Naive B cell (primary cell): ENCODE measurements around the gene KIF14. TPM values are rescaled to one million over a fixed set of nuclear protein-coding genes. Genes with fewer than 3 reads are reported as not detected.
"Not testable (repeated sequence)": the region's sequence is repeated elsewhere in the genome, so short reads cannot be mapped to it uniquely, and the experiment has no call there.

Experiments
- ATAC-seq, 2 donors: fragments of 150-1000 bp; cut with Tn5 transposase; 2 replicates each; pipeline ENCODE4 v1.10.0; 2021; ENCODE audit warnings: low read depth in 2 of 2, mild to moderate bottlenecking in 2 of 2, moderate library complexity in 2 of 2
- DNase-seq: peaks from one replicate; pipeline ENCODE4 v3.0.0; 2022
- H3K27ac Mint-ChIP-seq, 6 donors: one replicate each; pipeline ENCODE4 v1.8.0; 2020 to 2022; ENCODE audit warnings: mild to moderate bottlenecking in 6 of 6, mixed read lengths in 6 of 6, moderate library complexity in 5 of 6, inconsistent platforms in 2 of 6
- H3K27me3 Mint-ChIP-seq, 3 donors: one replicate each; pipeline ENCODE4 v1.8.0; 2021 to 2022; ENCODE audit warnings: mixed read lengths in 3 of 3, mild to moderate bottlenecking in 1 of 3
- H3K36me3 Mint-ChIP-seq, 2 donors: one replicate each; pipeline ENCODE4 v1.8.0; 2020 to 2022; ENCODE audit warnings: mixed read lengths in 2 of 2, inconsistent platforms in 1 of 2, mild to moderate bottlenecking in 1 of 2
- H3K4me1 Mint-ChIP-seq, 3 donors: one replicate each; pipeline ENCODE4 v1.8.0; 2020 to 2022; ENCODE audit warnings: mixed read lengths in 3 of 3, inconsistent platforms in 1 of 3, mild to moderate bottlenecking in 1 of 3, moderate library complexity in 1 of 3
- H3K4me3 Mint-ChIP-seq, 8 donors: one replicate each; pipeline ENCODE4 v1.8.0; 2020 to 2022; ENCODE audit warnings: mild to moderate bottlenecking in 8 of 8, mixed read lengths in 8 of 8, moderate library complexity in 8 of 8, inconsistent platforms in 2 of 8
- H3K9me3 Mint-ChIP-seq, 7 donors: one replicate each; pipeline ENCODE4 v1.8.0; 2020 to 2022; ENCODE audit warnings: mixed read lengths in 7 of 7, mild to moderate bottlenecking in 5 of 7, inconsistent platforms in 2 of 7, moderate library complexity in 1 of 7
- polyA plus RNA-seq, 6 donors: library from polyadenylated mRNA; unstranded; fragments of 300-500 nt; fragmentation: Illumina TruSeq; gene quantifications; one replicate each; pipeline ENCODE4 v1.2.3, GENCODE V29; 2021; ENCODE audit warnings: low read depth in 6 of 6

Gene KIF14
- polyA plus RNA-seq, 6 donors from 2014 or later = not detected

DNA sequence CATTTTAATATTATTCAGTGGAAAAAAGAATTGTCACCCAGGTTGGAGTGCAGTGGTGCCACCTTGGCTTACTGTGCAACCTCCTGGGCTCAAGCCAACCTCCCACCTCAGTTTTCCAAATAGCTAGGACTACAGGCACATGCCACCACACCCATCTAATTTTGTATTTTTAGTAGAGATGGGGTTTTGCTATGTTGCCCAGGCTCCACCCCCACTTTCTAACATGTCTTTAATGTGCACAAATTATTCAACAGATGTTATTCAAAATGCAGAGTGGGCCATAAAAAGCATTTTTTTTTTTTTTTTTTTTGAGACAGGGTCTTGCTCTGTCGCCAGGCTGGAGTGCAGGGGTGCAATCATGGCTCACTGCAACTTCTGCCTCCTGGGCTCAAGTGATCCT is 31.8 kb upstream of the KIF14 start:
- H3K36me3 Mint-ChIP-seq = peaks cover 24 to 32% of the 10 kb centered on the region in 2 donors
- DNase-seq = no peak
- no peak for ATAC-seq
- no peaks in the 10 kb centered on the region for H3K9me3 Mint-ChIP-seq
- peak overlapping the region in 3 of 6 donors; percentile 1 to 96 (median 52) for H3K27ac Mint-ChIP-seq
- peaks cover 24 to 28% (median 27%) of the 10 kb centered on the region in 3 donors for H3K4me1 Mint-ChIP-seq
- no peak overlapping the region for H3K4me3 Mint-ChIP-seq
- H3K27me3 Mint-ChIP-seq = no peaks in the 10 kb centered on the region

DNA sequence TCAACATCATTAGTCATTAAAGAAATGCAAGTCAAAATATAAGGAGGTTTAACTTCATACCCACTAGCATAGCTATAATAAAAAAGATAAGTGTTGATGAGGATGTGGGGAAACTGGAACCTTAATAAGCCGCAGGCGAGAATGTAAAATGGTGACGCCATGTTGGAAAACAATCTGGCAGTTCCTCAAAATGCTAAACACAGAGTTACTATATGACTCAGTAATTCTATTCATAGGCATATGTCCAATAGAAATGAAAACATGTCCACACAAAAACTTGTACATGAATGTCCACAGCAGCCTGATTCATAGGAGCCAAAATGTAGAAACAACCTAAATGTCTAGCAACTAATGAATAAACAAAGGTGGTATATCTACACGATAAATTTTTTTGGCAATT is 26.0 kb upstream of the KIF14 start:
- Mint-ChIP-seq H3K36me3 (peaks cover 9 to 18% of the 10 kb centered on the region in 2 donors), H3K27ac (no peak overlapping the region), H3K4me3 (no peak overlapping the region), H3K4me1 (peaks cover 0 to 3% (median 0%) of the 10 kb centered on the region in 3 donors), H3K27me3 (no peaks in the 10 kb centered on the region), H3K9me3 (no peaks in the 10 kb centered on the region)
- DNase-seq (no peak), ATAC-seq (no peak)

DNA sequence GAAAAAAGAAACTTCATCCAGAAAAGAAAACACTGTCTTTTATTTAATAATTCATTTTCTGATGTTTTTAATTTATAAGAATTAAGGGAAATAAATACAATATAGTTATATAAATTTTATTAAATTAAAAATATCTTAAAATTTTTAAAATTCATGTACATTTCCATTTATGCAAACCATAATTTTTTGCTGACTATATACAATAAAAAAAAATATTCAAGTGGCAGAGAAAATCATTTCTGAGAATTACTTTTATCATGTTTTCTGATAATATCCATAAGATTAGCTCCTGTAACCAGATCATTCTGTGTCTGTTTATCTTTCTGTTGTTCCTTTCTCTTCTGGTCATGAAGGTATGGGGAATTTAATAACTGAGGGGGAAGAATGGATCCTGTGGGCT is 23.5 kb upstream of the KIF14 start:
- Mint-ChIP-seq H3K4me1 (peaks cover 0 to 4% (median 3%) of the 10 kb centered on the region in 3 donors), H3K27ac (peak overlapping the region in 1 of 6 donors; percentile 16), H3K9me3 (no peaks in the 10 kb centered on the region), H3K36me3 (peaks cover 9 to 18% of the 10 kb centered on the region in 2 donors), H3K27me3 (no peaks in the 10 kb centered on the region), H3K4me3 (no peak overlapping the region)
- DNase-seq (no peak), ATAC-seq (no peak)

- ATAC-seq (no peak), DNase-seq (no peak)
- H3K27ac Mint-ChIP-seq = no peak overlapping the region
- H3K4me1 Mint-ChIP-seq = peaks cover 0 to 4% (median 3%) of the 10 kb centered on the region in 3 donors
- H3K27me3 Mint-ChIP-seq = no peaks in the 10 kb centered on the region
- peaks cover 9 to 14% of the 10 kb centered on the region in 2 donors for H3K36me3 Mint-ChIP-seq
- H3K9me3 Mint-ChIP-seq = no peaks in the 10 kb centered on the region
- H3K4me3 Mint-ChIP-seq = no peak overlapping the region
Measured at GRCh38 chr1:200642481-200642880, 21.9 kb upstream of the KIF14 start.

DNA sequence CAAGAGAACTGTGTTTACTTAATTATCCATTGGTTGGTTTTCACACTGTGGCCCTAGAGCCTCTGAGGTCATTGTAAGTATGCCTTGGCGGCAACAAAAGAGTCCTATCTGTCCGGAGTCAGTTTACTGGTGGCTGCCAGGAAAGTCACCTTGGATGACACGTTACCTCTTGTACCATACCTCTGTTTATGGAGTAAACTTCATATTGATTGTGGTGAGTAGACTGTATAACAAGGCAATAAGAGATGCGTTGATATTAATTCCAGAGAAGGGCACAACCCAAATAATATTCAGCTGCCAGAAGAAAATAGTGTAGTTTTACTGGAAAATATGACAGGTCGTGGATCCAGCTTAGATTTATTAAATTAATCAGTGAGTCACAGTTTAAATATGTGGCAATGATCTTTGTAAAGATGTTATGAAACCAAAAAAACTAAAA is 20.4 kb upstream of the KIF14 start:
- Mint-ChIP-seq H3K4me1 (peaks cover 0 to 4% (median 0%) of the 10 kb centered on the region in 3 donors), H3K36me3 (peaks cover 0 to 4% of the 10 kb centered on the region in 2 donors), H3K27me3 (no peaks in the 10 kb centered on the region), H3K9me3 (no peaks in the 10 kb centered on the region), H3K4me3 (no peak overlapping the region), H3K27ac (no peak overlapping the region)
- ATAC-seq = no peak
- DNase-seq = no peak

GRCh38 chr1:200640373-200640962 is 19.9 kb upstream of the KIF14 start:
- no peak overlapping the region for H3K4me3 Mint-ChIP-seq
- no peaks in the 10 kb centered on the region for H3K27me3 Mint-ChIP-seq
- no peak for ATAC-seq
- peaks cover 0 to 4% (median 0%) of the 10 kb centered on the region in 3 donors for H3K4me1 Mint-ChIP-seq
- no peak for DNase-seq
- H3K36me3 Mint-ChIP-seq = peaks cover 0 to 4% of the 10 kb centered on the region in 2 donors
- no peaks in the 10 kb centered on the region for H3K9me3 Mint-ChIP-seq
- no peak overlapping the region for H3K27ac Mint-ChIP-seq

DNA sequence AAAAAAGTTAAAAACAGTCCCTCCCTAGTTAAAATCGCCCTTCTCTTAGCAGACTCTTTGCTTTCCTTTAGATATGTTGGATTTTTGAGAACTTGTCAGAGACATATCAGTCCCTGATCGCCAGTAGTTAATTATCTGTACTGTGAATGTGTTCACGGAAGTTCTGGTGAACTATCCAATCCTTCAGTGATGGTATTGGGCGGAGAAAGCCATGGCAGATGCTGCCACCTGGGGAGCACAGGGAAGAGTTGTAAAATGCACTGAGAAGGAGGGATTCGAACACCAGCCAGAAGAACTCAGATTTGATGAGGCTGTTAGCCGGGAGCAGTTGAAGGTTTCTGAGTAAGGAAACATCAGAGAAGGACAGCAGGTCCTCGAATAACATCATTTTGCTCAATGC is 17.5 kb upstream of the KIF14 start:
- no peak overlapping the region for H3K4me3 Mint-ChIP-seq

DNA sequence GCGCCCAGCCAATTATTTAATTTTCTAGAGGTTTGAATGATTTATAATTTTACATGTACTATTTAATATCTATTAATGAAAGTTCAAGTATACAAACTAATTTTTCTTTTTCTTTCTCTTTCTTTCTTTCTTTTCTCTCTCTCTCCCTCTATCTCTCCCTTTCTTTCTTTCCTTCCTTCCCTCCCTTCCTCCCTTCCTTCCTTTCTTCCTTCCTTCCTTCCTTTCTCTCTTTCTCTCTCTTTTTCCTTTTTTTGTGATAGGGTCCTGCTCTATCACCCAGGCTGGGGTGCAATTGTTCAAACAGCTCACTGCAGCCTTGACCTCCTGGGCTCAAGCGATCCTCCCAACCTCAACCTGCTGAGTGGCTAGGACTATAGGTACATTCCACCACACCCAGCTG is 16.1 kb upstream of the KIF14 start:
- Mint-ChIP-seq H3K27me3 (no peaks in the 10 kb centered on the region), H3K9me3 (no peaks in the 10 kb centered on the region), H3K4me3 (no peak overlapping the region), H3K4me1 (peaks cover 0 to 4% (median 2%) of the 10 kb centered on the region in 3 donors), H3K27ac (peak overlapping the region in 3 of 6 donors; percentile 1 to 86 (median 29)), H3K36me3 (no peaks in the 10 kb centered on the region)
- no peak for ATAC-seq
- no peak for DNase-seq

More for the DNA sequence above, 17.5 kb upstream of the KIF14 start:
- Mint-ChIP-seq H3K27ac (no peak overlapping the region), H3K9me3 (no peaks in the 10 kb centered on the region), H3K27me3 (no peaks in the 10 kb centered on the region), H3K36me3 (no peaks in the 10 kb centered on the region), H3K4me1 (peaks cover 0 to 4% (median 2%) of the 10 kb centered on the region in 3 donors)
- no peak for DNase-seq
- no peak for ATAC-seq

- Mint-ChIP-seq H3K9me3 (no peaks in the 10 kb centered on the region), H3K4me3 (no peak overlapping the region), H3K4me1 (peaks cover 0 to 2% (median 0%) of the 10 kb centered on the region in 3 donors), H3K27me3 (no peaks in the 10 kb centered on the region), H3K27ac (peak overlapping the region in 1 of 6 donors; percentile 73), H3K36me3 (no peaks in the 10 kb centered on the region)
- no peak for ATAC-seq
- no peak for DNase-seq
Measured at GRCh38 chr1:200634261-200635122, 13.9 kb upstream of the KIF14 start.

DNA sequence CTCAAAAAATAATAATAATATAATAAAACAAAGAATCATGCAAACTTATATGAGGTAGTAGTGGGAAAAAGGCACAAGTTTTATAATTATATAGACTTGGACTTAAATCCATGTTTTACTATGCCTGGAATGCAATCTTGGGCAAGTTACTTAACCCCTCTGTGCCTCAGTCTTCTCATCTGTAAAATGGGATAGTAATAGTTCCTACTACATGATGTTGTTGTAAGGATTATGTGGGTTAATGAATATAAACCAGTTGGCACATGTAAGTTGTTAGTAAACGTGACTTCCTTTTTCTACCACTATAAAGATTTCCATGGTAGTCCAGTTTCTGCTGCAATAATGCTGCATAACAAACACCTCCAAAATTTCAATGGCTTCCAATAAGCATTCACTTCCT is 10.8 kb upstream of the KIF14 start:
- no peak for ATAC-seq
- Mint-ChIP-seq H3K4me3 (no peak overlapping the region), H3K4me1 (peaks cover 17 to 25% (median 23%) of the 10 kb centered on the region in 3 donors), H3K27ac (peak overlapping the region in 1 of 6 donors; percentile 14), H3K9me3 (no peaks in the 10 kb centered on the region), H3K27me3 (no peaks in the 10 kb centered on the region), H3K36me3 (no peaks in the 10 kb centered on the region)
- no peak for DNase-seq

GRCh38 chr1:200630515-200630899 is 10.0 kb upstream of the KIF14 start:
- not testable (repeated sequence) for H3K4me3 Mint-ChIP-seq, H3K27me3 Mint-ChIP-seq, H3K36me3 Mint-ChIP-seq, H3K9me3 Mint-ChIP-seq, DNase-seq, ATAC-seq
- H3K27ac Mint-ChIP-seq = peak overlapping the region in 1 of 6 donors; percentile 49
- peaks cover 17 to 25% (median 23%) of the 10 kb centered on the region in 3 donors for H3K4me1 Mint-ChIP-seq

GRCh38 chr1:200629876-200630514 is 9.4 kb upstream of the KIF14 start:
- H3K27ac Mint-ChIP-seq = no peak overlapping the region
- ATAC-seq (no peak), DNase-seq (no peak)
- no peaks in the 10 kb centered on the region for H3K27me3 Mint-ChIP-seq
- H3K4me1 Mint-ChIP-seq = peaks cover 17 to 25% (median 21%) of the 10 kb centered on the region in 3 donors
- H3K36me3 Mint-ChIP-seq = no peaks in the 10 kb centered on the region
- H3K4me3 Mint-ChIP-seq = peak overlapping the region in 1 of 8 donors; percentile 55
- H3K9me3 Mint-ChIP-seq = no peaks in the 10 kb centered on the region

GRCh38 chr1:200628223-200628881 is 7.8 kb upstream of the KIF14 start:
- peak overlapping the region; percentile 48 to 97 (median 86) for H3K27ac Mint-ChIP-seq
- peak; percentile 87 to 89 for ATAC-seq
- peaks cover 17 to 25% (median 21%) of the 10 kb centered on the region in 3 donors for H3K4me1 Mint-ChIP-seq
- no peaks in the 10 kb centered on the region for H3K9me3 Mint-ChIP-seq
- no peaks in the 10 kb centered on the region for H3K27me3 Mint-ChIP-seq
- DNase-seq = peak; percentile 74
- H3K36me3 Mint-ChIP-seq = no peaks in the 10 kb centered on the region
- peak overlapping the region; percentile 5 to 83 (median 51) for H3K4me3 Mint-ChIP-seq
